OCI-LY3 (cell line): Measurements from ENCODE around the gene DEDD2.

ENCODE experiments used
- H2AFZ ChIP-seq: fragments of 200-600, 300-600 bp; shearing (Covaris generic); 2 replicates; pipeline ENCODE4 v1.6.0; 2014; ENCODE audit warnings: antibody characterized with exemption, low read depth, low read length
- H3K27ac ChIP-seq: fragments of 200-600, 300-600 bp; sonication (generic); 2 replicates; pipeline ENCODE4 v1.5.1; 2014; ENCODE audit warnings: mild to moderate bottlenecking, low read length, moderate library complexity, mixed read lengths
- H3K27me3 ChIP-seq: fragments of 200-600, 300-600 bp; sonication (generic); 2 replicates; pipeline ENCODE4 v1.6.1; 2014; ENCODE audit warnings: low read depth, low read length, mixed read lengths
- H3K36me3 ChIP-seq: fragments of 200-600, 300-600 bp; sonication (generic); replicated peaks from 2 replicates; pipeline ENCODE3; 2014; ENCODE audit warnings: low read depth, low read length, mixed read lengths
- H3K4me1 ChIP-seq: fragments of 300-600, 200-600 bp; sonication (generic); 2 replicates; pipeline ENCODE4 v1.6.1; 2014; ENCODE audit warnings: low read length, mixed read lengths
- H3K4me2 ChIP-seq: fragments of 200-600, 300-600 bp; sonication (generic); 2 replicates; pipeline ENCODE4 v1.6.1; 2014; ENCODE audit warnings: low read length, mixed read lengths
- H3K4me3 ChIP-seq: fragments of 300-600, 200-600 bp; sonication (generic); 2 replicates; pipeline ENCODE4 v1.5.1; 2014; ENCODE audit warnings: antibody characterized with exemption, mild to moderate bottlenecking, low read length, moderate library complexity
- H3K79me2 ChIP-seq: fragments of 300-600, 200-600 bp; shearing (Covaris generic); 2 replicates; pipeline ENCODE4 v1.6.1; 2014; ENCODE audit warnings: mild to moderate bottlenecking, low read length, mixed read lengths
- H3K9ac ChIP-seq: fragments of 300-600, 200-600 bp; shearing (Covaris generic); 2 replicates; pipeline ENCODE4 v1.6.0; 2014; ENCODE audit warnings: mild to moderate bottlenecking, low read length, moderate library complexity
- H3K9me3 ChIP-seq: fragments of 200-600, 300-600 bp; shearing (Covaris generic); 2 replicates; pipeline ENCODE4 v1.6.1; 2014; ENCODE audit warnings: low read length, mixed read lengths; ENCODE audit not compliant: insufficient read depth
- H4K20me1 ChIP-seq: fragments of 200-600, 300-600 bp; sonication (generic); 2 replicates; pipeline ENCODE4 v1.6.1; 2016; ENCODE audit warnings: low read length, mixed read lengths; ENCODE audit not compliant: insufficient read depth
- EZH2phosphoT487 ChIP-seq: fragments of 200-600 bp; shearing (Covaris generic); IDR thresholded peaks from 2 replicates; pipeline ENCODE4 v1.6.1; 2018; ENCODE audit warnings: antibody characterized with exemption, mixed run types, low read depth
- TF ChIP-seq, protein P1 (sequence below): fragments of 200-600, 300-600 bp; sonication (generic); IDR thresholded peaks from 2 replicates; pipeline ENCODE4 v1.5.1; 2014; ENCODE audit warnings: antibody characterized with exemption, low read length, low read depth

Gene DEDD2

DNA sequence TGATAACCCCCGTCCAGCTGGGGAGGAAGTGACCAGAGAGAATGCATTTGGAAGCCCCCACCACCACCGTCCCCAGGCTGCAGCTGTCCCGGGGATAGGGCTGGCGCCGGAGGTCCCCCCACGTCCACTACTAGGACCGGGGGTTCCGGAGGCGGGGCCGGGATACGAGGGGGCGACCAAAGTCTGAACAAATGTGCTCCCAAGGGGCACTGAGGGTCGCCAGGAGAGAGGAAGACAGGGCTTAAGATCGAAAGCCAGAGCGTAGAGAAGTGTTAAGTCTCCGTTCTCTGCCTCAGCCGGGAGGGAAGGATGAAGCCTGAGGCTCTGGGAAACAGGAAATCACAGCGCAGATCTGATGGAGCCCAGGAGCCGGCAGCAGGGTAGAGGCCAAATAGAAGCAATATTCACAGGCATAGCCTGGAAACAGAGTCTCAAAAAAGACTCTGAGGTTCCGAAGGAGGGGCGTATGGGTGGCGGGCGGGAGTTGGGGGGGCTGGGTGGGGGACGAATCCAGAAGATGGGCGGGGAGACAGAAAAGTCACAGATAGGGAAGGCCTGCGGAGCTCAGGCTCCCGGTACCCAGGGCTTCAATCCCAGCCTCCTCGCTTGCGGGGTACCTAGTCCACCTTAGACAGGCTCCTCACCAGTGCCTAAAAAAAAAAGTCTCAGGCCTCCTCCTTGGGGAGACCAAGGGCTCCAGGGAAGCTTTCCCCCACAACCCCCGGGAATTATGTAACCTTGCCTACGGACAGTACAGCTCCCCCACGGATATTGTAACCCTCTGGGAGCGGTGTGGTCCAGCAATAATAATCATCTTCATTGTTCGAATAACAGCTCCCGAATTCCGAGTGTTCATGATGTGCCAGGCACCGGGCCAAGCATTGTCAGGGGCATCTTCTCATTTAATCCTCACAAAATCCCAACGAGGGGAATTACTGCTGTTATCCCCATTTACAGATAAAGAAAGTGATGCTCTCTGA lies 38.6 kb upstream of the DEDD2 start:
- Histone ChIP-seq H3K9ac (peak overlapping the region; percentile 75), H3K4me3 (peak overlapping the region; percentile 93), H3K4me2 (peak overlapping the region; percentile 96), H4K20me1 (peaks cover 15% of the 10 kb centered on the region; the same call in 1 of the 2 replicates), H3K27ac (no peak overlapping the region), H3K27me3 (peaks cover 11% of the 10 kb centered on the region; the same call in 1 of the 2 replicates), H3K9me3 (no peaks in the 10 kb centered on the region), H2AFZ (peak overlapping the region; percentile 63), H3K4me1 (peaks cover 17% of the 10 kb centered on the region), H3K79me2 (peaks cover 35% of the 10 kb centered on the region), H3K36me3 (peaks cover 2% of the 10 kb centered on the region)
- TF ChIP-seq, protein P1, sequence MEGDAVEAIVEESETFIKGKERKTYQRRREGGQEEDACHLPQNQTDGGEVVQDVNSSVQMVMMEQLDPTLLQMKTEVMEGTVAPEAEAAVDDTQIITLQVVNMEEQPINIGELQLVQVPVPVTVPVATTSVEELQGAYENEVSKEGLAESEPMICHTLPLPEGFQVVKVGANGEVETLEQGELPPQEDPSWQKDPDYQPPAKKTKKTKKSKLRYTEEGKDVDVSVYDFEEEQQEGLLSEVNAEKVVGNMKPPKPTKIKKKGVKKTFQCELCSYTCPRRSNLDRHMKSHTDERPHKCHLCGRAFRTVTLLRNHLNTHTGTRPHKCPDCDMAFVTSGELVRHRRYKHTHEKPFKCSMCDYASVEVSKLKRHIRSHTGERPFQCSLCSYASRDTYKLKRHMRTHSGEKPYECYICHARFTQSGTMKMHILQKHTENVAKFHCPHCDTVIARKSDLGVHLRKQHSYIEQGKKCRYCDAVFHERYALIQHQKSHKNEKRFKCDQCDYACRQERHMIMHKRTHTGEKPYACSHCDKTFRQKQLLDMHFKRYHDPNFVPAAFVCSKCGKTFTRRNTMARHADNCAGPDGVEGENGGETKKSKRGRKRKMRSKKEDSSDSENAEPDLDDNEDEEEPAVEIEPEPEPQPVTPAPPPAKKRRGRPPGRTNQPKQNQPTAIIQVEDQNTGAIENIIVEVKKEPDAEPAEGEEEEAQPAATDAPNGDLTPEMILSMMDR, result no peak
- no peak for TF ChIP-seq EZH2phosphoT487

DNA sequence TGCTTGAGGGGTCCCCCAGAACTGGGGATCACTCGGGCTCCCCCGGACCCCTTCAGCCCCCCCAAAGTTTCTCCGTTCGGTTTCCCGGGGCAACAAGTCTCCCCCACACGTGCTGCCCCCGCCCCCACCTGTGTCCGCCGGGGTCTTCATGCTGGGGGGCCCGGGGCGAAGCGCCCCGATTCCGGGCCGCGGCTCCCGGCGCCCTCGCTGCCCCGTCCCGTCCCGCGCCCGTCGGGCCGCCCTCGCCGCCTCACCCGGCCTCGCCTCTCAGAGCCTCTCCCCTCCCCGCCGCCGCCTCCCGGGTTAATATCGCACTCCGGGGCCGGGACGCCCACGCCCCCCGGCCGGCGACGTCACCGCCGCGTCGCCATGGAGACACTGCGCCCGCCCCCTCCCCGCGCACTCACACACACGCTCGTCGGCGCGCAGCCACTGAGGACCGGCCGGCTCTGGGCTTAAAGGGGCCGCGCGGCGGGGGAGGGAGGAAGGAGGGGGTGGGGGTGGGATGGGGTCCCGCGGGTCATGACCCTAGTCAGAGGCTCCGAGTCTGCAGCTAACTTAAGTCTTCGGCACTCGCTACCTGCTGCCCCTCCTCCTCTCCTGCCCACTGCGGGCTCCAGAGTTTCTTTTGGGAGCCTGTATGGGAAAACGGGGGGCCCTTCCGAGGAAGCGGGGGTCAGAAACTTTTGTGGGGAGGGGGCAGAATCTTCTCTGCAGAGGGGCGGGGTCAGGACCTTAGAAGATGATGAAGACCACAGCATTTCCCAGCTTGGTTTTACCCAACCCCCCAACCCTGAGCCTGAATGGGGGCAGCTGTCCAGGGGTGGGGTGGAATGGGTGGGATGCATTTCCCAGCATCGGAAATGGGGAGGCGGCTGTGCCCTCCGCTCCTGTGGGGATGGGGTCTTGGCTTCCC lies 37.6 kb upstream of the DEDD2 start, which contains the start of gene ERF:
ERF (minus strand) TSS at position 279 of the 916 bp plus-strand sequence; CDS start at position 150, 129 bp downstream.
- peak within 1 kb of the TSS; percentile 83 for H3K27ac ChIP-seq
- H4K20me1 ChIP-seq, result peaks cover 24% of the 10 kb centered on the region
- peak within 1 kb of the TSS; percentile 96 for H3K9ac ChIP-seq
- peak within 1 kb of the TSS; percentile 96 for H3K4me2 ChIP-seq
- peaks cover 17% of the 10 kb centered on the region for H3K4me1 ChIP-seq
- peaks cover 2% of the 10 kb centered on the region for H3K36me3 ChIP-seq
- H2AFZ ChIP-seq, result peak within 1 kb of the TSS; percentile 63
- no peak for TF ChIP-seq EZH2phosphoT487
- TF ChIP-seq, protein P1, result no peak
- no peaks in the 10 kb centered on the region for H3K9me3 ChIP-seq
- peak within 1 kb of the TSS; percentile 93 for H3K4me3 ChIP-seq
- peaks cover 11% of the 10 kb centered on the region; the same call in 1 of the 2 replicates for H3K27me3 ChIP-seq
- H3K79me2 ChIP-seq, result peaks cover 44% of the 10 kb centered on the region

DNA sequence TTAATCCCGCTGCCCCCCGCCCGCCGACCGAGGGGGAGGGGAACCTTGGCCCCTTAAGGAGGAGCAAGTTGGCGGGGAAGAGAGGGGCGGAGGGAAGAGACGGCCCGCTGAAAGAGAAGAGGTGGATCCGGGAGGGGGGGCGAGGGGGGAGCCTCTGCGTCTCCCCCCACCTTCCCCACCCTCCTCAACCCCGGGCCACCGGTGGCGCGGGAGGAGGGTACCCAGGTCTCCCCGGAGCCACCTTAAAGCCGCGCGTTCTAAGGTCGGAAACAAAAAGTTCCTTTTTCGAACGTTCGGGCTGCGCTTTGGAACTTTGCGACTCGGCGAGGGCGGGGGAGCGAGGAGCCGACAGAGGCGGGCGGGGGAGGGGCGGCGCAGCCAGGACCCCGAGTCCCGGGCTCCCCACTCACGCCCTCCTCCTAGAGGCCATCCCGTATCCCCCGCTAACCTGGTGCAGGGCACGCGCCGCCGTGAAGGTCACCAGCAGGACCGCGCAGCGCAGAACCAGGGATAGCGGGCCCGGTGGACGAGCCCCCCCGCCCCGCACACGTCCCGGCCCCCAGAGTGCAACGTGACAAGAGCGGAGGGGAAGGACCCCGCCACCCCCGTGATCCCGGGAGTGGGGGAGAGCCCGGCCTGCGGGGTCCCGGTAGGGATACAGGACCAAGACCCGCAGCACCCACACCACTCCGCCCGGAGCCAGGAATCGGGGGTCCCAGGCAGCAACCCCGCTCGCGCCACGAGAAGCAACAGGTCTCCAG lies 36.8 kb upstream of the DEDD2 start:
- peaks cover 11% of the 10 kb centered on the region; the same call in 1 of the 2 replicates for H3K27me3 ChIP-seq
- H3K4me2 ChIP-seq, result peak overlapping the region; percentile 60
- H3K27ac ChIP-seq, result peak overlapping the region; percentile 83
- peaks cover 31% of the 10 kb centered on the region for H4K20me1 ChIP-seq
- TF ChIP-seq, protein P1, result no peak
- TF ChIP-seq EZH2phosphoT487, result no peak
- H3K9me3 ChIP-seq, result no peaks in the 10 kb centered on the region
- peak overlapping the region; percentile 96 for H3K9ac ChIP-seq
- H3K36me3 ChIP-seq, result peaks cover 5% of the 10 kb centered on the region
- peaks cover 17% of the 10 kb centered on the region for H3K4me1 ChIP-seq
- peak overlapping the region; percentile 93 for H3K4me3 ChIP-seq
- H3K79me2 ChIP-seq, result peaks cover 53% of the 10 kb centered on the region
- no peak overlapping the region for H2AFZ ChIP-seq
